ENCODE measurements around the gene DHRS13.
"Not testable (repeated sequence)": the region's sequence is repeated elsewhere in the genome, so short reads cannot be mapped to it uniquely, and the experiment has no call there.

Gene DHRS13

GRCh38 chr17:28903546-28903841, 615 bp upstream of the DHRS13 start:
- DNase-seq (ENCODE audit: low read depth), result not testable (repeated sequence)

GRCh38 chr17:28901866-28902818, 737 bp downstream of the DHRS13 start:
- DNase-seq (ENCODE audit: low read depth), result no peak

GRCh38 chr17:28900986-28901726, 1.7 kb downstream of the DHRS13 start:
- DNase-seq (ENCODE audit: low read depth), result no peak

GRCh38 chr17:28899212-28899815, 3.6 kb downstream of the DHRS13 start:
- no peak for DNase-seq (ENCODE audit: low read depth)

GRCh38 chr17:28898527-28898955, 4.3 kb downstream of the DHRS13 start:
- DNase-seq (ENCODE audit: low read depth), result no peak

GRCh38 chr17:28897769-28898526, 4.9 kb downstream of the DHRS13 start:
- no peak for DNase-seq (ENCODE audit: low read depth)

- DNase-seq (ENCODE audit: low read depth), result peak; percentile 38
These were observed 5.8 kb downstream of the DHRS13 start, which contains the start of gene FLOT2 for GRCh38 chr17:28896884-28897768. TSS of gene FLOT2 (minus strand) at chr17:28897733. CDS start at chr17:28897574, 159 bp downstream.

GRCh38 chr17:28896491-28896883, 6.4 kb downstream of the DHRS13 start:
- DNase-seq (ENCODE audit: low read depth), result no peak

- no peak for DNase-seq (ENCODE audit: low read depth)
These were observed 7.0 kb downstream of the DHRS13 start for GRCh38 chr17:28895794-28896447.

- not testable (repeated sequence) for DNase-seq (ENCODE audit: low read depth)
These were observed 9.4 kb downstream of the DHRS13 start for GRCh38 chr17:28893248-28894183.

- no peak for DNase-seq (ENCODE audit: low read depth)
These were observed 10.9 kb downstream of the DHRS13 start for GRCh38 chr17:28892024-28892423.

GRCh38 chr17:28891201-28891600, 11.7 kb downstream of the DHRS13 start:
- no peak for DNase-seq (ENCODE audit: low read depth)

- no peak for DNase-seq (ENCODE audit: low read depth)
These were observed 12.9 kb downstream of the DHRS13 start for GRCh38 chr17:28889996-28890395.

GRCh38 chr17:28888832-28889231, 14.0 kb downstream of the DHRS13 start:
- no peak for DNase-seq (ENCODE audit: low read depth)

GRCh38 chr17:28887871-28888471, 14.9 kb downstream of the DHRS13 start:
- no peak for DNase-seq (ENCODE audit: low read depth)

- no peak for DNase-seq (ENCODE audit: low read depth)
These were observed 16.9 kb downstream of the DHRS13 start for GRCh38 chr17:28885951-28886350.

GRCh38 chr17:28885363-28885762, 17.5 kb downstream of the DHRS13 start:
- DNase-seq (ENCODE audit: low read depth), result no peak

- DNase-seq (ENCODE audit: low read depth), result no peak
These were observed 18.7 kb downstream of the DHRS13 start for GRCh38 chr17:28883967-28884702.

Measured in stimulated activated CD8-positive, alpha-beta memory T cell treated with anti-CD3 and anti-CD28 coated beads, Interleukin-15, amount 100 ng/mL, for 24 hours (primary cell).